AG10803 (cell line): ENCODE results near the gene RBMY1E.
"Not testable (repeated sequence)": the region's sequence is repeated elsewhere in the genome, so short reads cannot be mapped to it uniquely, and the experiment has no call there.

ENCODE experiments used
- DNase-seq: peaks from one replicate; pipeline ENCODE4 v3.0.0; 2010; ENCODE audit warnings: low read depth
- H3K4me3 ChIP-seq: 2 replicates; pipeline ENCODE4 v1.5.1; 2011; ENCODE audit warnings: mild to moderate bottlenecking, low read length, control low read depth

Gene RBMY1E

GRCh38 chrY:21917932-21918331 is at the start of gene RBMY1E:
TSS of gene RBMY1E (minus strand) at chrY:21918032. CDS start at chrY:21916054, 1,978 bp downstream.
- H3K4me3 ChIP-seq, result not testable (repeated sequence)

DNA sequence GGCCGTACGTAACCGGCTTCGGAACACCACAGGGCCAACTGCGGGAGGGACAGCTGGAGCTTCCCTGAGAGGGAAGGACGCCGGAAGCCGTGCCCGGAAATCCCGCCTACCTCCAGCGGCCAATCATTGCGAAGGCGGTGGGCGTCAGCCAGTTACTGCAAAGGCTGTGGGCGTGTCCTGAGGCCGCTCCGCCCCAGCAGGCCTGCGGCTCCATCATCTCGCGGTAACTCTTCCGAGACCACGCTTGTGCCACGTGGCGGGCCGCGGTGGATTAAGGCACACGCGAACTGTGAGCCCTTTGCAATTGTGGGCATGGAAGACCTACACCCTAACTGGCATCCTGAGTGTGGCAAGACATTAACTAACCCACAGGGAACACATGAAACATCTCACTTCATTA is 23.4 kb downstream of the RBMY1E start, which contains the start of gene RBMY1D:
RBMY1D (minus strand) TSS at position 101 of the 400 bp plus-strand sequence. CDS start 2,013 bp downstream, outside the sequence.
- H3K4me3 ChIP-seq, DNase-seq: not testable (repeated sequence)

More at GRCh38 chrY:21917932-21918331, at the start of gene RBMY1E:
- not testable (repeated sequence) for DNase-seq

DNA sequence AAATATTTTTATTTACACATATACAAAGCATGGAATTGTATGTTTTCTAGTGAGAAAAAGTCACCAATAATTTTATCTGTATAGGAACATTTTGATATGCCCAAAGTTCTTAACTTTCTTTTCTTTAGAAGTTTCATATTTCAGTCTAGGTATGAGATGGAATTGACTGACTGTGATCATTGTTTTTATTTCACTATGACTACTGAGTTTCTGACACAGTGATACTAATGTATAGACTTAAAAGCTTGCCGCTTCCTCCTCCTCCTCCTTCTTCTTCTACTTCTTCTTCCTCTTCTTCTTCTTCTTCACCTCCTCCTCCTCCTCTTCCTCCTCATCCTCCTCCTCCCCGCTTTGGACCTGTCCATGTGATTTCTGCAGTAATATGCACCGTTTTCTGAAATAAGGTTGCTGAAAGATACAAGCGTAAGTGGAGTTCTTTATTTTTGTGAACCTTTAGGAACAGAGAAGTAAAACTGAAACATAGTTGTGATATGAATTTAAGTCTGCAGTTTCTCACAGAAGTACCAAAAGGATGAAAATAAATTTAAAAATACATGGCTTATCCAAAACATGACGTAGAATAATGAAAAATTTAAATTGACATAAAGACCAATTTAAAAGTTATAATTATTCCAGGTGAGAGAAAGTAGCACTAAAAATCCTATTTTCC is 48.3 kb downstream of the RBMY1E start:
- not testable (repeated sequence) for DNase-seq

More for the DNA sequence above, 48.3 kb downstream of the RBMY1E start:
- not testable (repeated sequence) for H3K4me3 ChIP-seq
